Liver (tissue), 9 donors: ENCODE data around the gene HNF4A. TPM values are rescaled to one million over a fixed set of nuclear protein-coding genes. Genes with fewer than 3 reads are reported as not detected.
"Not testable (repeated sequence)": the region's sequence is repeated elsewhere in the genome, so short reads cannot be mapped to it uniquely, and the experiment has no call there.

Source experiments
- DNase-seq: peaks from one replicate; pipeline ENCODE4 v3.0.0-alpha.2; 2017; ENCODE audit warnings: low spot score
- H3K27ac ChIP-seq, 2 donors: one replicate each; pipeline ENCODE4 v1.7.0; 2013; ENCODE audit warnings: inconsistent platforms in 2 of 2, low read length in 2 of 2, control low read depth in 1 of 2, low read depth in 1 of 2, mild to moderate bottlenecking in 1 of 2
- H3K27me3 ChIP-seq, 4 donors: one replicate each; pipeline versions ENCODE4 v1.6.1 to v1.7.0; 2013; ENCODE audit warnings: low read length in 3 of 4, inconsistent platforms in 1 of 4, mild to moderate bottlenecking in 1 of 4, moderate library complexity in 1 of 4; ENCODE audit not compliant: control insufficient read depth in 4 of 4, insufficient read depth in 4 of 4
- H3K36me3 ChIP-seq, 4 donors: one replicate each; pipeline versions ENCODE4 v1.6.1 to v1.7.0; 2013; ENCODE audit warnings: low read length in 3 of 4, mild to moderate bottlenecking in 3 of 4, low read depth in 1 of 4, moderate library complexity in 1 of 4; ENCODE audit not compliant: control insufficient read depth in 4 of 4, insufficient read depth in 3 of 4
- H3K4me1 ChIP-seq, 4 donors: one replicate each; pipeline versions ENCODE4 v1.6.1 to v1.7.0; 2013; ENCODE audit warnings: low read length in 3 of 4, mild to moderate bottlenecking in 3 of 4, moderate library complexity in 1 of 4; ENCODE audit not compliant: control insufficient read depth in 4 of 4, insufficient read depth in 4 of 4
- H3K4me3 ChIP-seq, 3 donors: one replicate each; pipeline versions ENCODE4 v1.6.1 to v1.7.0; 2013; ENCODE audit warnings: low read length in 3 of 3, control low read depth in 1 of 3, low read depth in 1 of 3, mild to moderate bottlenecking in 1 of 3
- H3K9ac ChIP-seq, 2 donors: one replicate each; pipeline ENCODE4 v1.7.0; 2013; ENCODE audit warnings: low read length in 2 of 2, mild to moderate bottlenecking in 2 of 2, moderate library complexity in 2 of 2, control low read depth in 1 of 2, low read depth in 1 of 2
- H3K9me3 ChIP-seq, 4 donors: one replicate each; pipeline versions ENCODE4 v1.6.1 to v1.7.0; 2013; ENCODE audit warnings: low read length in 3 of 4; ENCODE audit not compliant: control insufficient read depth in 4 of 4
- EGR1 ChIP-seq, 2 donors: IDR thresholded peaks; 2 replicates each; pipeline ENCODE4 v1.6.1; 2016 to 2018; ENCODE audit warnings: antibody characterized with exemption in 2 of 2, low read depth in 2 of 2
- FOXA1 ChIP-seq: IDR thresholded peaks from 2 replicates; pipeline ENCODE4 v1.6.1; 2016; ENCODE audit warnings: antibody characterized with exemption
- FOXA2 ChIP-seq: IDR thresholded peaks from 2 replicates; pipeline ENCODE4 v1.6.1; 2016; ENCODE audit warnings: antibody characterized with exemption
- GABPA ChIP-seq, 2 donors: IDR thresholded peaks in 1 of 2; conservative IDR thresholded peaks in 1 of 2; 2 replicates each; pipeline ENCODE4 v1.6.1; 2016; ENCODE audit warnings: antibody characterized with exemption in 2 of 2, mild to moderate bottlenecking in 1 of 2, moderate library complexity in 1 of 2
- HNF4A ChIP-seq, 2 donors: conservative IDR thresholded peaks; 2 replicates each; pipeline ENCODE4 v1.6.1; 2016; ENCODE audit warnings: antibody characterized with exemption in 2 of 2, mild to moderate bottlenecking in 2 of 2
- HNF4G ChIP-seq: IDR thresholded peaks from 2 replicates; pipeline ENCODE4 v1.6.1; 2016; ENCODE audit warnings: antibody characterized with exemption
- JUND ChIP-seq, 2 donors: IDR thresholded peaks; 2 replicates each; pipeline ENCODE4 v1.6.1; 2016; ENCODE audit warnings: antibody characterized with exemption in 2 of 2
- NR2F2 ChIP-seq: IDR thresholded peaks from 2 replicates; pipeline ENCODE4 v1.6.1; 2016; ENCODE audit warnings: antibody characterized with exemption
- RAD21 ChIP-seq, 2 donors: IDR thresholded peaks; 2 replicates each; pipeline ENCODE4 v1.6.1; 2016; ENCODE audit warnings: antibody characterized with exemption in 2 of 2, mild to moderate bottlenecking in 2 of 2
- RXRA ChIP-seq, 2 donors: IDR thresholded peaks; 2 replicates each; pipeline ENCODE4 v1.6.1; 2017 to 2018; ENCODE audit warnings: antibody characterized with exemption in 2 of 2, mild to moderate bottlenecking in 1 of 2
- SP1 ChIP-seq: IDR thresholded peaks from 2 replicates; pipeline ENCODE4 v1.6.1; 2018; ENCODE audit warnings: antibody characterized with exemption, mild to moderate bottlenecking
- TAF1 ChIP-seq: conservative IDR thresholded peaks from 2 replicates; pipeline ENCODE4 v1.6.1; 2016; ENCODE audit warnings: antibody characterized with exemption, mild to moderate bottlenecking
- YY1 ChIP-seq: IDR thresholded peaks from 2 replicates; pipeline ENCODE4 v1.6.1; 2016; ENCODE audit warnings: antibody characterized with exemption, mild to moderate bottlenecking
- WGBS: extraction: QIAGEN DNeasy Blood & Tissue Kit; methylation state at CpG from one replicate; pipeline ENCODE4 v1.1.7; 2013; 5-methylcytosine and 5-hydroxymethylcytosine counted together
- polyA plus RNA-seq, 2 donors: library from polyadenylated mRNA; stranded (reverse) in 1 of 2; unstranded in 1 of 2; fragments of 200-250 nt in 1 of 2; fragments of >200 nt in 1 of 2; fragmentation: Nextera tagmentation in 1 of 2; extraction: Ambion mirVana in 1 of 2; gene quantifications; one replicate each; pipeline versions ENCODE4 v1.2.1 to v1.2.3, GENCODE V29; 2013 to 2015
- total RNA-seq, 2 donors: library from RNA; depleted of rRNA; stranded (reverse); fragments of >200 nt; gene quantifications; one replicate each; pipeline ENCODE4 v1.2.3, GENCODE V29; 2014
- TF ChIP-seq, protein P1 (sequence below): fragments of 150-350 bp; IDR thresholded peaks from 2 replicates; pipeline ENCODE4 v1.5.1; 2017; ENCODE audit warnings: improper control_type of control experiment, low read depth, low read length; ENCODE audit not compliant: missing input control
- TF ChIP-seq, protein P2 (sequence below): IDR thresholded peaks from 2 replicates; pipeline ENCODE4 v1.6.1; 2016; ENCODE audit warnings: antibody characterized with exemption
- TF ChIP-seq, protein P3 (sequence below): IDR thresholded peaks from 2 replicates; pipeline ENCODE4 v1.6.1; 2016; ENCODE audit warnings: antibody characterized with exemption
- TF ChIP-seq, protein P4 (sequence below): IDR thresholded peaks from 2 replicates; pipeline ENCODE4 v1.6.1; 2016; ENCODE audit warnings: antibody characterized with exemption, mild to moderate bottlenecking
- TF ChIP-seq, protein P5 (sequence below): IDR thresholded peaks from 2 replicates; pipeline ENCODE4 v1.6.1; 2016; ENCODE audit warnings: antibody characterized with exemption
- donor health status: healthy.
- donor health status: healthy.
- donor health status: healthy.
- donor health status: healthy.
- donor health status: healthy.

Gene HNF4A
- total and polyA plus RNA-seq, 4 donors = 51.7 to 171 (median 86.0) TPM

DNA sequence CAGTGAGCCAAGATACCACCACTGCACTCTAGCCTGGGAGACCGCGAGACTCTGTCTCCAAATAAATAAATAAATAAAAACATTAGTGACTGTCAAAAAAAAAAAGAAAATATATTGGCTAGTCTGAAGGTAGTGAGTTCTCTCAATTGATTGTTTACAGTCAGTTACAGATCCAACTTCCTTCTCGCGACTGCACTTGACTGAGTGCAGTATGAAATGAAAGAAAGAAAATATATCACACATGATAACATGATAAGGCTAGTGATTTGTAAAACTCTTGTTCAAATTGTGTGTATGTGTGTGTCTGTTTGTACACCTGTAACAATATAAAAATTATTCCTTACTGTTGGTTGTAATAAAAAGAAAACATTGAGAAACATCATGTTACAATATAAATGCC, 10.8 kb upstream of the HNF4A start (continued):
- TF ChIP-seq, protein P1, sequence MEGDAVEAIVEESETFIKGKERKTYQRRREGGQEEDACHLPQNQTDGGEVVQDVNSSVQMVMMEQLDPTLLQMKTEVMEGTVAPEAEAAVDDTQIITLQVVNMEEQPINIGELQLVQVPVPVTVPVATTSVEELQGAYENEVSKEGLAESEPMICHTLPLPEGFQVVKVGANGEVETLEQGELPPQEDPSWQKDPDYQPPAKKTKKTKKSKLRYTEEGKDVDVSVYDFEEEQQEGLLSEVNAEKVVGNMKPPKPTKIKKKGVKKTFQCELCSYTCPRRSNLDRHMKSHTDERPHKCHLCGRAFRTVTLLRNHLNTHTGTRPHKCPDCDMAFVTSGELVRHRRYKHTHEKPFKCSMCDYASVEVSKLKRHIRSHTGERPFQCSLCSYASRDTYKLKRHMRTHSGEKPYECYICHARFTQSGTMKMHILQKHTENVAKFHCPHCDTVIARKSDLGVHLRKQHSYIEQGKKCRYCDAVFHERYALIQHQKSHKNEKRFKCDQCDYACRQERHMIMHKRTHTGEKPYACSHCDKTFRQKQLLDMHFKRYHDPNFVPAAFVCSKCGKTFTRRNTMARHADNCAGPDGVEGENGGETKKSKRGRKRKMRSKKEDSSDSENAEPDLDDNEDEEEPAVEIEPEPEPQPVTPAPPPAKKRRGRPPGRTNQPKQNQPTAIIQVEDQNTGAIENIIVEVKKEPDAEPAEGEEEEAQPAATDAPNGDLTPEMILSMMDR = no peak

DNA sequence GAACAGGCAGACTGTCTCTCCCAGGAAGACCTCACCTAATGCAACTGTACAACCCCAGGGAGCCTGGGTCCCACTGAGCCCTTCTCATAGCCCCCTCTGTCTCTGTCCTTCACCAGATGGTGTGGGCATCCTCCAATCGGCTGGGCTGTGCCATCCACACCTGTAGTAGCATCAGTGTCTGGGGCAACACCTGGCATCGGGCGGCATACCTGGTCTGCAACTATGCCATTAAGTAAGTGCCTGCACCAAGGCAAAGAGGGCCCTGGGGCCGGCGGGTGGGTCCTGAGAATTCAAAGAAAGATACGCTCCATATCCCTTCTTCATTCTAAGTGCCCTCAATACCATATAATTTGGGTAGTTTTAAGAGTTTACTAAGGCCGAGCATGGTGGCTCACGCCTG, 10.4 kb upstream of the HNF4A start:
- no peaks in the 10 kb centered on the region for H3K4me1 ChIP-seq
- H3K27ac ChIP-seq = no peak overlapping the region

DNA sequence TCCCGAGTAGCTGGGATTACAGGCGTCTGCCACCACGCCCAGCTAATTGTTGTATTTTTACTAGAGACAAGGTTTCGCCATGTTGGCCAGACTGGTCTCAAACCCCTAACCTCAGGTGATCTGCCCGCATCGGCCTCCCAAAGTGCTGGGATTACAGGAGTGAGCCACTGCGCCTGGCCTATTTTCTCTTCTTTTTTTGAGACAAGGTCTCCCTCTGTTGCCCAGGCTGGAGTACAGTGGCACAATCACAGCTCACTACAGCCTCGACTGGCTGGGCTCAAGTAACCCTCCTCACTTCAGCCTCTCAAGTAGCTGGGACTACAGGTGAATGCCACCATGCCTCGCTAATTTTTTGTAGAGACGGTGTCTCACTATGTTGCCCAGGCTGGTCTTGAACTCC, 9.6 kb upstream of the HNF4A start:
- 94% methylated on average over 10 of the region's 10 CpGs for WGBS
- H3K36me3 ChIP-seq, H3K27ac ChIP-seq, DNase-seq, H3K9me3 ChIP-seq, H3K4me1 ChIP-seq, H3K27me3 ChIP-seq, H3K4me3 ChIP-seq, H3K9ac ChIP-seq: not testable (repeated sequence)

More for the DNA sequence above, 10.4 kb upstream of the HNF4A start:
- DNase-seq = no peak
- Histone ChIP-seq H3K36me3 (no peaks in the 10 kb centered on the region), H3K9me3 (no peaks in the 10 kb centered on the region), H3K27me3 (no peaks in the 10 kb centered on the region), H3K9ac (no peak overlapping the region), H3K4me3 (no peak overlapping the region)
- no peak for TF ChIP-seq NR2F2
- TF ChIP-seq, protein P2, sequence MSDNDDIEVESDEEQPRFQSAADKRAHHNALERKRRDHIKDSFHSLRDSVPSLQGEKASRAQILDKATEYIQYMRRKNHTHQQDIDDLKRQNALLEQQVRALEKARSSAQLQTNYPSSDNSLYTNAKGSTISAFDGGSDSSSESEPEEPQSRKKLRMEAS = no peak
- TF ChIP-seq, protein P3, sequence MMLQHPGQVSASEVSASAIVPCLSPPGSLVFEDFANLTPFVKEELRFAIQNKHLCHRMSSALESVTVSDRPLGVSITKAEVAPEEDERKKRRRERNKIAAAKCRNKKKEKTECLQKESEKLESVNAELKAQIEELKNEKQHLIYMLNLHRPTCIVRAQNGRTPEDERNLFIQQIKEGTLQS = no peak
- TF ChIP-seq YY1 = no peak
- no peak for TF ChIP-seq HNF4G
- TF ChIP-seq, protein P1 = no peak
- TF ChIP-seq RXRA (IDR thresholded peaks at IDR 0.05) = no peak
- TF ChIP-seq EGR1 (IDR thresholded peaks at IDR 0.05; ENCODE audit: low read depth in 2 of 2) = no peak
- no peak for TF ChIP-seq FOXA2
- no peak for TF ChIP-seq HNF4A (conservative IDR thresholded peaks at IDR 0.05)
- TF ChIP-seq, protein P4, sequence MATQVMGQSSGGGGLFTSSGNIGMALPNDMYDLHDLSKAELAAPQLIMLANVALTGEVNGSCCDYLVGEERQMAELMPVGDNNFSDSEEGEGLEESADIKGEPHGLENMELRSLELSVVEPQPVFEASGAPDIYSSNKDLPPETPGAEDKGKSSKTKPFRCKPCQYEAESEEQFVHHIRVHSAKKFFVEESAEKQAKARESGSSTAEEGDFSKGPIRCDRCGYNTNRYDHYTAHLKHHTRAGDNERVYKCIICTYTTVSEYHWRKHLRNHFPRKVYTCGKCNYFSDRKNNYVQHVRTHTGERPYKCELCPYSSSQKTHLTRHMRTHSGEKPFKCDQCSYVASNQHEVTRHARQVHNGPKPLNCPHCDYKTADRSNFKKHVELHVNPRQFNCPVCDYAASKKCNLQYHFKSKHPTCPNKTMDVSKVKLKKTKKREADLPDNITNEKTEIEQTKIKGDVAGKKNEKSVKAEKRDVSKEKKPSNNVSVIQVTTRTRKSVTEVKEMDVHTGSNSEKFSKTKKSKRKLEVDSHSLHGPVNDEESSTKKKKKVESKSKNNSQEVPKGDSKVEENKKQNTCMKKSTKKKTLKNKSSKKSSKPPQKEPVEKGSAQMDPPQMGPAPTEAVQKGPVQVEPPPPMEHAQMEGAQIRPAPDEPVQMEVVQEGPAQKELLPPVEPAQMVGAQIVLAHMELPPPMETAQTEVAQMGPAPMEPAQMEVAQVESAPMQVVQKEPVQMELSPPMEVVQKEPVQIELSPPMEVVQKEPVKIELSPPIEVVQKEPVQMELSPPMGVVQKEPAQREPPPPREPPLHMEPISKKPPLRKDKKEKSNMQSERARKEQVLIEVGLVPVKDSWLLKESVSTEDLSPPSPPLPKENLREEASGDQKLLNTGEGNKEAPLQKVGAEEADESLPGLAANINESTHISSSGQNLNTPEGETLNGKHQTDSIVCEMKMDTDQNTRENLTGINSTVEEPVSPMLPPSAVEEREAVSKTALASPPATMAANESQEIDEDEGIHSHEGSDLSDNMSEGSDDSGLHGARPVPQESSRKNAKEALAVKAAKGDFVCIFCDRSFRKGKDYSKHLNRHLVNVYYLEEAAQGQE = no peak
- TF ChIP-seq FOXA1 = no peak
- TF ChIP-seq GABPA (IDR thresholded peaks at IDR 0.05 in 1 of 2, conservative IDR thresholded peaks at IDR 0.05 in 1 of 2) = no peak
- no peak for TF ChIP-seq JUND (IDR thresholded peaks at IDR 0.05)
- no peak for TF ChIP-seq TAF1
- no peak for TF ChIP-seq RAD21 (IDR thresholded peaks at IDR 0.05)
- TF ChIP-seq SP1 = no peak
- TF ChIP-seq, protein P5, sequence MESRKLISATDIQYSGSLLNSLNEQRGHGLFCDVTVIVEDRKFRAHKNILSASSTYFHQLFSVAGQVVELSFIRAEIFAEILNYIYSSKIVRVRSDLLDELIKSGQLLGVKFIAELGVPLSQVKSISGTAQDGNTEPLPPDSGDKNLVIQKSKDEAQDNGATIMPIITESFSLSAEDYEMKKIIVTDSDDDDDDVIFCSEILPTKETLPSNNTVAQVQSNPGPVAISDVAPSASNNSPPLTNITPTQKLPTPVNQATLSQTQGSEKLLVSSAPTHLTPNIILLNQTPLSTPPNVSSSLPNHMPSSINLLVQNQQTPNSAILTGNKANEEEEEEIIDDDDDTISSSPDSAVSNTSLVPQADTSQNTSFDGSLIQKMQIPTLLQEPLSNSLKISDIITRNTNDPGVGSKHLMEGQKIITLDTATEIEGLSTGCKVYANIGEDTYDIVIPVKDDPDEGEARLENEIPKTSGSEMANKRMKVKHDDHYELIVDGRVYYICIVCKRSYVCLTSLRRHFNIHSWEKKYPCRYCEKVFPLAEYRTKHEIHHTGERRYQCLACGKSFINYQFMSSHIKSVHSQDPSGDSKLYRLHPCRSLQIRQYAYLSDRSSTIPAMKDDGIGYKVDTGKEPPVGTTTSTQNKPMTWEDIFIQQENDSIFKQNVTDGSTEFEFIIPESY = no peak
- 92% methylated on average over 8 of the region's 8 CpGs for WGBS
